ENCODE data around the gene PTPRC. TPM values are rescaled to one million over a fixed set of nuclear protein-coding genes. Genes with fewer than 3 reads are reported as not detected.

Gene PTPRC
- total and polyA plus RNA-seq, 2 donors (not counting 3 experiments of a cell fraction or from before 2014, with no cell fraction given): not detected

- FAIRE-seq (no peak), DNase-seq (ENCODE audit: low read depth, low spot score) (no peak)
- Histone ChIP-seq H3K4me1 (ENCODE audit: control insufficient read depth, extremely low read depth, insufficient read depth, low read length) (no peaks in the 10 kb centered on the region), H3K9me1 (replicated peaks; ENCODE audit: control insufficient read depth, extremely low read depth, insufficient read depth, low read length) (no peaks in the 10 kb centered on the region), H3K9ac (replicated peaks; ENCODE audit: extremely low read depth, insufficient read depth, low read length) (no peak overlapping the region), H3K79me2 (ENCODE audit: control insufficient read depth, insufficient read depth, low read length) (no peaks in the 10 kb centered on the region), H3K27ac (ENCODE audit: insufficient read depth, low read depth, low read length) (no peak overlapping the region), H3K36me3 (ENCODE audit: control insufficient read depth in 2 of 2, extremely low read depth in 1 of 2, insufficient read depth in 2 of 2, low read length in 2 of 2) (no peaks in the 10 kb centered on the region), H4K20me1 (replicated peaks; ENCODE audit: control insufficient read depth, extremely low read depth, insufficient read depth, low read length) (no peaks in the 10 kb centered on the region), H3K4me2 (ENCODE audit: insufficient read depth, low read length) (no peak overlapping the region), H3K4me3 (replicated peaks in 1 of 3; ENCODE audit: insufficient read depth in 1 of 3, low read depth in 1 of 3, low read length in 3 of 3) (no peak overlapping the region), H3K27me3 (ENCODE audit: control insufficient read depth in 2 of 2, insufficient read depth in 2 of 2, low read length in 2 of 2) (no peaks in the 10 kb centered on the region), H3K9me3 (replicated peaks; ENCODE audit: control insufficient read depth, insufficient read depth, low read length) (no peaks in the 10 kb centered on the region), H2AFZ (ENCODE audit: low read depth, low read length) (no peak overlapping the region)
- ChIA-PET POLR2A (no interaction called here), CTCF (interaction anchor here (1.6 kb wide), 1 partner anchor 8 kb away, joined by 3 read pairs; no protein-coding TSS in a partner anchor)
- dilution Hi-C loops (cut with MboI; ENCODE audit: extremely low pct_ligation_motif_present, low sequenced_read_pairs): no loop called here
- BruUV-seq (replicated peaks): no TSS peak
- intact Hi-C loops (cut with micrococcal nuclease): no loop called here
- TF ChIP-seq GATA2 (IDR thresholded peaks at IDR 0.05; ENCODE audit: insufficient read depth, insufficient read length, low read depth, low read length) (no peak), MYC (IDR thresholded peaks at IDR 0.05; ENCODE audit: low read depth, low read length) (no peak), POLR2A (IDR thresholded peaks at IDR 0.05; ENCODE audit: low read depth, low read length) (no peak), EZH2 (IDR thresholded peaks at IDR 0.05; ENCODE audit: borderline replicate concordance, low read depth, low read length, severe bottlenecking) (no peak), POLR2AphosphoS5 (IDR thresholded peaks at IDR 0.05; ENCODE audit: insufficient read depth, low read depth, low read length) (no peak), MAX (IDR thresholded peaks at IDR 0.05; ENCODE audit: insufficient read depth, insufficient read length) (no peak), CTCF (IDR thresholded peaks at IDR 0.05; ENCODE audit: extremely low read depth in 1 of 2, insufficient read depth in 1 of 2, low read depth in 1 of 2, low read length in 2 of 2) (no peak), FOS (IDR thresholded peaks at IDR 0.05; ENCODE audit: borderline replicate concordance, insufficient read depth, low read length) (no peak), JUN (IDR thresholded peaks at IDR 0.05; ENCODE audit: borderline replicate concordance, insufficient read depth, insufficient read length, low read depth) (no peak)
These were observed 36.6 kb upstream of the PTPRC start for GRCh38 chr1:198601936-198602889.
